Endodermal cell (in vitro differentiated cells): Measurements from ENCODE around the gene ACO2. TPM values are rescaled to one million over a fixed set of nuclear protein-coding genes. Genes with fewer than 3 reads are reported as not detected.
A peak's percentile ranks its signal among the peaks of the same experiment; 100 is the strongest.

Experiments used
- DNase-seq: peaks from one replicate; pipeline ENCODE4 v3.0.0-alpha.2; 2017
- H3K27ac ChIP-seq: 2 replicates; pipeline ENCODE4 v1.5.1; 2013; ENCODE audit warnings: mild to moderate bottlenecking, low read depth, low read length, moderate library complexity
- H3K27me3 ChIP-seq: 2 replicates; pipeline ENCODE4 v1.6.1; 2013; ENCODE audit warnings: mild to moderate bottlenecking, low read length, moderate library complexity; ENCODE audit not compliant: insufficient read depth, control insufficient read depth, poor library complexity, severe bottlenecking
- H3K36me3 ChIP-seq: 2 replicates; pipeline ENCODE4 v1.7.0; 2013; ENCODE audit warnings: mild to moderate bottlenecking, low read length, moderate library complexity; ENCODE audit not compliant: control insufficient read depth, insufficient read depth
- H3K4me1 ChIP-seq: one replicate; pipeline ENCODE4 v1.7.0; 2013; ENCODE audit warnings: low read length; ENCODE audit not compliant: control insufficient read depth, insufficient read depth
- H3K4me3 ChIP-seq: 2 replicates; pipeline ENCODE4 v1.5.1; 2013; ENCODE audit warnings: mild to moderate bottlenecking, low read length, moderate library complexity
- H3K9ac ChIP-seq: 2 replicates; pipeline ENCODE4 v1.6.1; 2013; ENCODE audit warnings: mild to moderate bottlenecking, low read length, moderate library complexity; ENCODE audit not compliant: poor library complexity, severe bottlenecking; ENCODE audit errors: extremely low read depth
- H3K9me3 ChIP-seq: 2 replicates; pipeline ENCODE4 v1.6.1; 2013; ENCODE audit warnings: mild to moderate bottlenecking, low read length, moderate library complexity; ENCODE audit not compliant: control insufficient read depth
- H3K27ac Mint-ChIP-seq: 2 replicates; pipeline ENCODE4 v1.8.0; 2020; ENCODE audit warnings: mixed read lengths
- H3K27me3 Mint-ChIP-seq: 2 replicates; pipeline ENCODE4 v1.8.0; 2021; ENCODE audit warnings: mild to moderate bottlenecking, mixed read lengths; ENCODE audit not compliant: insufficient read depth
- H3K36me3 Mint-ChIP-seq: 2 replicates; pipeline ENCODE4 v1.8.0; 2020; ENCODE audit warnings: low read depth, mixed read lengths
- H3K4me1 Mint-ChIP-seq: 2 replicates; pipeline ENCODE4 v1.8.0; 2020; ENCODE audit warnings: mixed read lengths
- H3K4me3 Mint-ChIP-seq: 2 replicates; pipeline ENCODE4 v1.8.0; 2020; ENCODE audit warnings: mild to moderate bottlenecking, moderate library complexity, mixed read lengths
- H3K9me3 Mint-ChIP-seq: 2 replicates; pipeline ENCODE4 v1.8.0; 2020; ENCODE audit warnings: mild to moderate bottlenecking, mixed read lengths
- WGBS, 2 experiments: methylation state at CpG; one replicate each; pipeline versions ENCODE4 v1.1.5 to v1.1.7; 2013; ENCODE audit warnings: missing lambda C conversion rate in 2 of 2, mixed read lengths in 1 of 2; ENCODE audit not compliant: insufficient coverage in 1 of 2, insufficient read length in 1 of 2; 5-methylcytosine and 5-hydroxymethylcytosine counted together
- total RNA-seq, 2 donors: library from RNA; stranded (reverse); fragmentation: NEBNext Ultra II Directional in 1 of 2; extraction: Animal tissue kit (Norgen Biotek cat#: 25700) in 1 of 2; gene quantifications; 2 replicates in 1 of 2; 3 replicates in 1 of 2; pipeline ENCODE4 v1.2.1, GENCODE V29; 2021
- TF ChIP-seq, protein P1 (sequence below): fragments of 200-600 bp; sonication (generic); conservative IDR thresholded peaks from 2 replicates; pipeline ENCODE4 v1.5.0; 2021; ENCODE audit warnings: antibody characterized with exemption, mild to moderate bottlenecking

The ACO2 gene
- total RNA-seq, 2 donors from 2014 or later, result 69.0 to 82.3 TPM

- no peaks in the 10 kb centered on the region for H3K9me3 ChIP-seq
- DNase-seq, result peak; percentile 95
- no peak overlapping the region for H3K9ac ChIP-seq
- Mint-ChIP-seq H3K4me1 (no peaks in the 10 kb centered on the region), H3K9me3 (no peaks in the 10 kb centered on the region), H3K27me3 (no peaks in the 10 kb centered on the region), H3K27ac (peak overlapping the region; percentile 66), H3K4me3 (no peak overlapping the region), H3K36me3 (peaks cover 52% of the 10 kb centered on the region)
- TF ChIP-seq, protein P1, sequence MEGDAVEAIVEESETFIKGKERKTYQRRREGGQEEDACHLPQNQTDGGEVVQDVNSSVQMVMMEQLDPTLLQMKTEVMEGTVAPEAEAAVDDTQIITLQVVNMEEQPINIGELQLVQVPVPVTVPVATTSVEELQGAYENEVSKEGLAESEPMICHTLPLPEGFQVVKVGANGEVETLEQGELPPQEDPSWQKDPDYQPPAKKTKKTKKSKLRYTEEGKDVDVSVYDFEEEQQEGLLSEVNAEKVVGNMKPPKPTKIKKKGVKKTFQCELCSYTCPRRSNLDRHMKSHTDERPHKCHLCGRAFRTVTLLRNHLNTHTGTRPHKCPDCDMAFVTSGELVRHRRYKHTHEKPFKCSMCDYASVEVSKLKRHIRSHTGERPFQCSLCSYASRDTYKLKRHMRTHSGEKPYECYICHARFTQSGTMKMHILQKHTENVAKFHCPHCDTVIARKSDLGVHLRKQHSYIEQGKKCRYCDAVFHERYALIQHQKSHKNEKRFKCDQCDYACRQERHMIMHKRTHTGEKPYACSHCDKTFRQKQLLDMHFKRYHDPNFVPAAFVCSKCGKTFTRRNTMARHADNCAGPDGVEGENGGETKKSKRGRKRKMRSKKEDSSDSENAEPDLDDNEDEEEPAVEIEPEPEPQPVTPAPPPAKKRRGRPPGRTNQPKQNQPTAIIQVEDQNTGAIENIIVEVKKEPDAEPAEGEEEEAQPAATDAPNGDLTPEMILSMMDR, result peak; percentile 88
- H3K4me1 ChIP-seq, result peaks cover 2% of the 10 kb centered on the region
- no peaks in the 10 kb centered on the region for H3K27me3 ChIP-seq
- no peak overlapping the region for H3K27ac ChIP-seq
- no peak overlapping the region for H3K4me3 ChIP-seq
- peaks cover 43% of the 10 kb centered on the region for H3K36me3 ChIP-seq
- 68 to 75% methylated on average over 14 to 19 of the region's 19 CpGs for WGBS, 2 experiments
Observed at GRCh38 chr22:41532908-41533825, 64.2 kb downstream of the ACO2 start.

GRCh38 chr22:41534219-41534618 is 65.3 kb downstream of the ACO2 start:
- H3K27ac ChIP-seq, result no peak overlapping the region
- H3K36me3 Mint-ChIP-seq, result peaks cover 47% of the 10 kb centered on the region
- H3K4me3 Mint-ChIP-seq, result no peak overlapping the region
- no peak for DNase-seq
- no peaks in the 10 kb centered on the region for H3K4me1 Mint-ChIP-seq
- H3K36me3 ChIP-seq, result peaks cover 38% of the 10 kb centered on the region
- no peak overlapping the region for H3K9ac ChIP-seq
- no peak overlapping the region for H3K27ac Mint-ChIP-seq
- 93 to 95% methylated on average over 7 to 8 of the region's 8 CpGs for WGBS, 2 experiments
- peaks cover 2% of the 10 kb centered on the region for H3K4me1 ChIP-seq
- no peaks in the 10 kb centered on the region for H3K9me3 Mint-ChIP-seq
- TF ChIP-seq, protein P1, result no peak
- no peaks in the 10 kb centered on the region for H3K27me3 ChIP-seq
- no peaks in the 10 kb centered on the region for H3K9me3 ChIP-seq
- no peaks in the 10 kb centered on the region for H3K27me3 Mint-ChIP-seq
- no peak overlapping the region for H3K4me3 ChIP-seq

- Histone ChIP-seq H3K9ac (no peak overlapping the region), H3K36me3 (peaks cover 39% of the 10 kb centered on the region), H3K27me3 (no peaks in the 10 kb centered on the region), H3K9me3 (no peaks in the 10 kb centered on the region), H3K4me1 (peaks cover 2% of the 10 kb centered on the region), H3K4me3 (no peak overlapping the region), H3K27ac (no peak overlapping the region)
- 80 to 94% methylated on average over 1 to 5 of the region's 5 CpGs for WGBS, 2 experiments
- no peaks in the 10 kb centered on the region for H3K27me3 Mint-ChIP-seq
- H3K36me3 Mint-ChIP-seq, result peaks cover 50% of the 10 kb centered on the region
- H3K4me1 Mint-ChIP-seq, result no peaks in the 10 kb centered on the region
- peak overlapping the region; percentile 48 for H3K27ac Mint-ChIP-seq
- no peaks in the 10 kb centered on the region for H3K9me3 Mint-ChIP-seq
- peak; percentile 82 for DNase-seq
- TF ChIP-seq, protein P1, result peak; percentile 70
- H3K4me3 Mint-ChIP-seq, result no peak overlapping the region
Observed at GRCh38 chr22:41535244-41535643, 66.3 kb downstream of the ACO2 start.
